Measurements from ENCODE around the gene SNX25. TPM values are rescaled to one million over a fixed set of nuclear protein-coding genes. Genes with fewer than 3 reads are reported as not detected.

Gene SNX25
- total RNA-seq, 2 donors from 2014 or later: 21.4 to 26.0 TPM

GRCh38 chr4:185270885-185271284 is 61.5 kb downstream of the SNX25 start:
- no peaks in the 10 kb centered on the region for H3K4me1 ChIP-seq (ENCODE audit: control insufficient read depth, insufficient read depth, low read length)
- no peak for DNase-seq
- H3K9me3 Mint-ChIP-seq: no peaks in the 10 kb centered on the region
- no peaks in the 10 kb centered on the region for H3K27me3 ChIP-seq (ENCODE audit: control insufficient read depth, insufficient read depth, low read length, poor library complexity, severe bottlenecking)
- peaks cover 29% of the 10 kb centered on the region for H3K4me1 Mint-ChIP-seq
- peaks cover 13% of the 10 kb centered on the region for H3K36me3 Mint-ChIP-seq (ENCODE audit: low read depth)
- H3K27ac Mint-ChIP-seq: no peak overlapping the region
- TF ChIP-seq CTCF (conservative IDR thresholded peaks at IDR 0.05): no peak
- H3K27ac ChIP-seq (ENCODE audit: low read depth, low read length): no peak overlapping the region
- H3K9me3 ChIP-seq (ENCODE audit: control insufficient read depth, low read length): no peaks in the 10 kb centered on the region
- no peak overlapping the region for H3K4me3 Mint-ChIP-seq
- H3K27me3 Mint-ChIP-seq (ENCODE audit: insufficient read depth): no peaks in the 10 kb centered on the region
- H3K9ac ChIP-seq (ENCODE audit: extremely low read depth, low read length, poor library complexity, severe bottlenecking): no peak overlapping the region
- peaks cover 14% of the 10 kb centered on the region for H3K36me3 ChIP-seq (ENCODE audit: control insufficient read depth, insufficient read depth, low read length)
- H3K4me3 ChIP-seq (ENCODE audit: low read length): no peak overlapping the region
- WGBS, 2 experiments (ENCODE audit: insufficient coverage in 1 of 2, insufficient read length in 1 of 2): 95 to 100% methylated on average over 2 to 6 of the region's 6 CpGs

GRCh38 chr4:185272245-185272644 is 62.8 kb downstream of the SNX25 start:
- H3K27ac ChIP-seq (ENCODE audit: low read depth, low read length): no peak overlapping the region
- H3K27me3 Mint-ChIP-seq (ENCODE audit: insufficient read depth): no peaks in the 10 kb centered on the region

GRCh38 chr4:185275501-185275900 is 66.1 kb downstream of the SNX25 start:
- H3K9me3 ChIP-seq (ENCODE audit: control insufficient read depth, low read length): no peaks in the 10 kb centered on the region
- no peak overlapping the region for H3K27ac Mint-ChIP-seq
- peaks cover 4% of the 10 kb centered on the region for H3K36me3 ChIP-seq (ENCODE audit: control insufficient read depth, insufficient read depth, low read length)
- H3K27me3 Mint-ChIP-seq (ENCODE audit: insufficient read depth): no peaks in the 10 kb centered on the region
- DNase-seq: no peak
- H3K36me3 Mint-ChIP-seq (ENCODE audit: low read depth): peaks cover 10% of the 10 kb centered on the region
- H3K9me3 Mint-ChIP-seq: no peaks in the 10 kb centered on the region
- no peaks in the 10 kb centered on the region for H3K4me1 ChIP-seq (ENCODE audit: control insufficient read depth, insufficient read depth, low read length)
- H3K4me3 Mint-ChIP-seq: no peak overlapping the region
- no peak overlapping the region for H3K4me3 ChIP-seq (ENCODE audit: low read length)
- no peak overlapping the region for H3K9ac ChIP-seq (ENCODE audit: extremely low read depth, low read length, poor library complexity, severe bottlenecking)
- peaks cover 9% of the 10 kb centered on the region for H3K4me1 Mint-ChIP-seq
- no peak overlapping the region for H3K27ac ChIP-seq (ENCODE audit: low read depth, low read length)
- no peak for TF ChIP-seq CTCF (conservative IDR thresholded peaks at IDR 0.05)
- H3K27me3 ChIP-seq (ENCODE audit: control insufficient read depth, insufficient read depth, low read length, poor library complexity, severe bottlenecking): no peaks in the 10 kb centered on the region

More at GRCh38 chr4:185272245-185272644, 62.8 kb downstream of the SNX25 start:
- Histone ChIP-seq H3K27me3 (ENCODE audit: control insufficient read depth, insufficient read depth, low read length, poor library complexity, severe bottlenecking) (no peaks in the 10 kb centered on the region), H3K9ac (ENCODE audit: extremely low read depth, low read length, poor library complexity, severe bottlenecking) (no peak overlapping the region), H3K9me3 (ENCODE audit: control insufficient read depth, low read length) (no peaks in the 10 kb centered on the region), H3K4me3 (ENCODE audit: low read length) (no peak overlapping the region), H3K4me1 (ENCODE audit: control insufficient read depth, insufficient read depth, low read length) (no peaks in the 10 kb centered on the region), H3K36me3 (ENCODE audit: control insufficient read depth, insufficient read depth, low read length) (peaks cover 8% of the 10 kb centered on the region)
- no peak for TF ChIP-seq CTCF (conservative IDR thresholded peaks at IDR 0.05)
- H3K4me1 Mint-ChIP-seq: peaks cover 23% of the 10 kb centered on the region
- H3K4me3 Mint-ChIP-seq: no peak overlapping the region
- H3K27ac Mint-ChIP-seq: no peak overlapping the region
- no peak for DNase-seq
- H3K36me3 Mint-ChIP-seq (ENCODE audit: low read depth): peaks cover 13% of the 10 kb centered on the region
- no peaks in the 10 kb centered on the region for H3K9me3 Mint-ChIP-seq
- 88% methylated on average over 4 to 6 of the region's 6 CpGs for WGBS, 2 experiments (ENCODE audit: insufficient coverage in 1 of 2, insufficient read length in 1 of 2)
